K562 (cell line): ENCODE data around the gene MACROD2. TPM values are rescaled to one million over a fixed set of nuclear protein-coding genes. Genes with fewer than 3 reads are reported as not detected.

Experiments
- KLF16 ChIP-seq: IDR thresholded peaks from 2 replicates; pipeline ENCODE4 v1.6.1; 2016; ENCODE audit warnings: antibody characterized with exemption
- PCBP1 ChIP-seq: fragments of 200-400 bp; formaldehyde crosslinking; IDR thresholded peaks from 2 replicates; pipeline ENCODE4 v1.6.1; 2018; ENCODE audit warnings: mild to moderate bottlenecking, low read depth, low read length; ENCODE audit not compliant: poor library complexity, severe bottlenecking
- RBFOX2 ChIP-seq: fragments of 200-400 bp; formaldehyde crosslinking; IDR thresholded peaks from 2 replicates; pipeline ENCODE4 v1.6.1; 2017; ENCODE audit warnings: low read depth, mild to moderate bottlenecking, low read length, moderate library complexity
- SP2 ChIP-seq: IDR thresholded peaks from 2 replicates; pipeline ENCODE4 v1.6.1; 2011; ENCODE audit warnings: mild to moderate bottlenecking, low read depth, low read length, moderate library complexity; ENCODE audit not compliant: poor library complexity, severe bottlenecking; ENCODE audit errors: extremely low read depth
- U2AF2 ChIP-seq: fragments of 200-400 bp; formaldehyde crosslinking; optimal IDR thresholded peaks from 2 replicates; pipeline ENCODE3; 2017; ENCODE audit warnings: low read depth, mild to moderate bottlenecking, low read length
- polyA plus RNA-seq, 8 experiments: library from polyadenylated mRNA; depleted of rRNA in 4 of 8; stranded (reverse) in 5 of 8; unstranded in 3 of 8; fragments of >200 nt; fragmentation: Nextera tagmentation in 2 of 8; fragmentation: Illumina TruSeq in 1 of 8; extraction: Ambion mirVana in 2 of 8; extraction: Trizol in 1 of 8; gene quantifications; 2 replicates each; pipeline versions ENCODE4 v1.2.1 to v1.2.3, GENCODE V29; 2011 to 2014; ENCODE audit warnings: inconsistent platforms in 1 of 8, missing spikeins in 1 of 8
- total RNA-seq, 7 experiments: library from RNA; depleted of rRNA in 6 of 7; stranded (reverse); fragments of >200 nt in 6 of 7; fragmentation: Illumina TruSeq in 2 of 7; extraction: Trizol in 2 of 7; gene quantifications; 2 replicates each; pipeline versions ENCODE4 v1.2.1 to v1.2.3, GENCODE V29; 2011 to 2021; ENCODE audit warnings: low replicate concordance in 1 of 7
- TF ChIP-seq, protein P1 (sequence below): sonication (generic); formaldehyde crosslinking; IDR thresholded peaks from 2 replicates; pipeline ENCODE4 v1.9.0; 2022; ENCODE audit warnings: mild to moderate bottlenecking, missing genetic modification reagents
- TF ChIP-seq, protein P2 (sequence below): sonication (generic); formaldehyde crosslinking; IDR thresholded peaks from 2 replicates; pipeline ENCODE4 v1.8.1; 2022; ENCODE audit warnings: missing genetic modification reagents
- TF ChIP-seq, protein P3 (sequence below): fragments of 450-650 bp; IDR thresholded peaks from 2 replicates; pipeline ENCODE4 v1.6.1; 2016; ENCODE audit warnings: missing biosample characterization, missing genetic modification characterization
- TF ChIP-seq, protein P4 (sequence below): fragments of 450-650 bp; formaldehyde crosslinking; IDR thresholded peaks from 2 replicates; pipeline ENCODE4 v1.4.0; 2020; ENCODE audit warnings: mild to moderate bottlenecking, moderate library complexity

MACROD2 gene
- total and polyA plus RNA-seq, 9 of the 15 experiments (the other 6 are each of a cell fraction or from before 2014, with no cell fraction given), result not detected

DNA sequence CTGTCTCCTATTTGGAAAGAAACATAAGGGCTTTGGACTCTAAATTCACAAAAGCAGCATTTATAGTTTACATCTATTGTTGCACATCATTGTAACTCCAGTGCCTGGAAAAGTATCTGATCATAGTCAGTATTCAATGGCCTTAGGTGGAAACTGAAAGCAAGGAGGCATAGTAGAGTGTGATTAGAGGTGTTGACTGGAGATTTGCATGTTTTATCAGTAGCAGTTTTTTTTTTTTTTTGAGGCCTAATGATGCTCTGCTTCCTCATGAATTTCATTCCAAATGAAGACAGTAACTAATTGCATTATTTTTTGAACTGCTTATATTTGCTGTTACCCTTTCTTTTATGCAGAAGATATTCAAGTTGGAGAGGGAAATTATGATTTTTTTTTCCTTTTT, 555.3 kb downstream of the MACROD2 start (continued):
- TF ChIP-seq, protein P1, sequence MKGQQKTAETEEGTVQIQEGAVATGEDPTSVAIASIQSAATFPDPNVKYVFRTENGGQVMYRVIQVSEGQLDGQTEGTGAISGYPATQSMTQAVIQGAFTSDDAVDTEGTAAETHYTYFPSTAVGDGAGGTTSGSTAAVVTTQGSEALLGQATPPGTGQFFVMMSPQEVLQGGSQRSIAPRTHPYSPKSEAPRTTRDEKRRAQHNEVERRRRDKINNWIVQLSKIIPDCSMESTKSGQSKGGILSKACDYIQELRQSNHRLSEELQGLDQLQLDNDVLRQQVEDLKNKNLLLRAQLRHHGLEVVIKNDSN, result no peak
- TF ChIP-seq, protein P2, sequence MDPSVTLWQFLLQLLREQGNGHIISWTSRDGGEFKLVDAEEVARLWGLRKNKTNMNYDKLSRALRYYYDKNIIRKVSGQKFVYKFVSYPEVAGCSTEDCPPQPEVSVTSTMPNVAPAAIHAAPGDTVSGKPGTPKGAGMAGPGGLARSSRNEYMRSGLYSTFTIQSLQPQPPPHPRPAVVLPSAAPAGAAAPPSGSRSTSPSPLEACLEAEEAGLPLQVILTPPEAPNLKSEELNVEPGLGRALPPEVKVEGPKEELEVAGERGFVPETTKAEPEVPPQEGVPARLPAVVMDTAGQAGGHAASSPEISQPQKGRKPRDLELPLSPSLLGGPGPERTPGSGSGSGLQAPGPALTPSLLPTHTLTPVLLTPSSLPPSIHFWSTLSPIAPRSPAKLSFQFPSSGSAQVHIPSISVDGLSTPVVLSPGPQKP (CRISPR knock-in tag), result no peak
- TF ChIP-seq RBFOX2 (no peak), SP2 (no peak), U2AF2 (no peak), KLF16 (no peak), PCBP1 (no peak)
- TF ChIP-seq, protein P3, sequence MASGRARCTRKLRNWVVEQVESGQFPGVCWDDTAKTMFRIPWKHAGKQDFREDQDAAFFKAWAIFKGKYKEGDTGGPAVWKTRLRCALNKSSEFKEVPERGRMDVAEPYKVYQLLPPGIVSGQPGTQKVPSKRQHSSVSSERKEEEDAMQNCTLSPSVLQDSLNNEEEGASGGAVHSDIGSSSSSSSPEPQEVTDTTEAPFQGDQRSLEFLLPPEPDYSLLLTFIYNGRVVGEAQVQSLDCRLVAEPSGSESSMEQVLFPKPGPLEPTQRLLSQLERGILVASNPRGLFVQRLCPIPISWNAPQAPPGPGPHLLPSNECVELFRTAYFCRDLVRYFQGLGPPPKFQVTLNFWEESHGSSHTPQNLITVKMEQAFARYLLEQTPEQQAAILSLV, result no peak
- TF ChIP-seq, protein P4, sequence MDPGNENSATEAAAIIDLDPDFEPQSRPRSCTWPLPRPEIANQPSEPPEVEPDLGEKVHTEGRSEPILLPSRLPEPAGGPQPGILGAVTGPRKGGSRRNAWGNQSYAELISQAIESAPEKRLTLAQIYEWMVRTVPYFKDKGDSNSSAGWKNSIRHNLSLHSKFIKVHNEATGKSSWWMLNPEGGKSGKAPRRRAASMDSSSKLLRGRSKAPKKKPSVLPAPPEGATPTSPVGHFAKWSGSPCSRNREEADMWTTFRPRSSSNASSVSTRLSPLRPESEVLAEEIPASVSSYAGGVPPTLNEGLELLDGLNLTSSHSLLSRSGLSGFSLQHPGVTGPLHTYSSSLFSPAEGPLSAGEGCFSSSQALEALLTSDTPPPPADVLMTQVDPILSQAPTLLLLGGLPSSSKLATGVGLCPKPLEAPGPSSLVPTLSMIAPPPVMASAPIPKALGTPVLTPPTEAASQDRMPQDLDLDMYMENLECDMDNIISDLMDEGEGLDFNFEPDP (CRISPR knock-in tag), result no peak
